OCI-LY7 (cell line): ENCODE measurements around the gene CASQ1. TPM values are rescaled to one million over a fixed set of nuclear protein-coding genes. Genes with fewer than 3 reads are reported as not detected.
A peak's percentile ranks its signal among the peaks of the same experiment; 100 is the strongest.

ENCODE experiments used
- BruUV-seq: library from RNA; stranded (reverse); fragments of 400-500 nt; replicated peaks from 2 replicates; lab custom pipeline; 2021; lab: Mats Ljungman, UMichigan
- CTCF ChIA-PET: fragments of 300-600 bp; sonication (Branson Sonifier 250); formaldehyde crosslinking; loops from one replicate; lab custom pipeline; 2022; ENCODE audit warnings: antibody characterized with exemption; ENCODE audit not compliant: unreplicated experiment; lab: Charles Lee
- POLR2A ChIA-PET: fragments of 300-600 bp; sonication (Branson Sonifier 250); formaldehyde crosslinking; loops from one replicate; lab custom pipeline; 2022; ENCODE audit warnings: antibody characterized with exemption; lab: Charles Lee
- DNase-seq: peaks from one replicate; pipeline ENCODE4 v3.0.0-alpha.2; 2015; ENCODE audit warnings: low spot score
- H2AFZ ChIP-seq: fragments of 200-600 bp; sonication (generic), shearing (Covaris generic); 2 replicates; pipeline ENCODE4 v1.6.1; 2014; ENCODE audit warnings: mild to moderate bottlenecking, antibody characterized with exemption, low read length, moderate library complexity
- H3K27ac ChIP-seq: fragments of 200-600 bp; sonication (generic); 2 replicates; pipeline ENCODE4 v1.5.1; 2014; ENCODE audit warnings: mixed run types, low read depth, mild to moderate bottlenecking, moderate library complexity, low read length, inconsistent platforms; ENCODE audit not compliant: poor library complexity, severe bottlenecking
- H3K36me3 ChIP-seq: fragments of 200-600 bp; sonication (generic); 2 replicates; pipeline ENCODE4 v1.6.1; 2014; ENCODE audit warnings: mild to moderate bottlenecking, antibody characterized with exemption, low read length, moderate library complexity, mixed read lengths; ENCODE audit not compliant: insufficient read depth
- H3K4me1 ChIP-seq: fragments of 200-600 bp; sonication (generic); 2 replicates; pipeline ENCODE4 v1.5.1; 2014; ENCODE audit warnings: mild to moderate bottlenecking, low read length; ENCODE audit not compliant: insufficient read depth, poor library complexity, severe bottlenecking
- H3K4me2 ChIP-seq: fragments of 200-600 bp; sonication (generic); 2 replicates; pipeline ENCODE4 v1.6.1; 2014; ENCODE audit warnings: mild to moderate bottlenecking, low read length
- H3K4me3 ChIP-seq: fragments of 200-600 bp; sonication (generic); 2 replicates; pipeline ENCODE4 v1.5.1; 2014; ENCODE audit warnings: mild to moderate bottlenecking, low read depth, low read length; ENCODE audit not compliant: poor library complexity, severe bottlenecking
- H3K79me2 ChIP-seq: fragments of 200-600 bp; sonication (generic); 2 replicates; pipeline ENCODE4 v1.6.1; 2016; ENCODE audit warnings: low read depth, mild to moderate bottlenecking, low read length, moderate library complexity, mixed read lengths; ENCODE audit not compliant: insufficient read depth
- H3K9me2 ChIP-seq: fragments of 200-600 bp; sonication (generic); 2 replicates; pipeline ENCODE4 v1.6.1; 2016; ENCODE audit warnings: mild to moderate bottlenecking, low read length, mixed read lengths; ENCODE audit not compliant: insufficient read depth
- H3K9me3 ChIP-seq: fragments of 200-600 bp; sonication (generic); 2 replicates; pipeline ENCODE4 v1.6.1; 2014; ENCODE audit warnings: mild to moderate bottlenecking, mixed run types, low read length, mixed read lengths
- H4K20me1 ChIP-seq: fragments of 200-600 bp; sonication (generic); 2 replicates; pipeline ENCODE4 v1.6.1; 2014; ENCODE audit warnings: mild to moderate bottlenecking, antibody characterized with exemption, low read length, moderate library complexity, mixed read lengths; ENCODE audit not compliant: insufficient read depth
- EZH2phosphoT487 ChIP-seq: fragments of 200-600 bp; sonication (generic); IDR thresholded peaks from 2 replicates; pipeline ENCODE4 v1.6.1; 2018; ENCODE audit warnings: low read depth, borderline replicate concordance, mild to moderate bottlenecking, mixed run types, antibody characterized with exemption, low read length, moderate library complexity, mixed read lengths
- intact Hi-C: fragments of 100-400 bp; cut with micrococcal nuclease; formaldehyde crosslinking; loops from one replicate; pipeline ENCODE4 v1.10.0; 2022; ENCODE audit not compliant: unreplicated experiment
- total RNA-seq, 2 experiments: library from RNA; depleted of rRNA in 1 of 2; stranded (reverse); fragments of >200 nt in 1 of 2; shearing (Covaris generic) in 1 of 2; gene quantifications; 2 replicates each; pipeline ENCODE4 v1.2.3, GENCODE V29; 2014 to 2022
- TF ChIP-seq, protein P1 (sequence below): fragments of 200-600 bp; sonication (generic); conservative IDR thresholded peaks from 2 replicates; pipeline ENCODE4 v1.5.1; 2014; ENCODE audit warnings: mild to moderate bottlenecking, antibody characterized with exemption, low read length, moderate library complexity, mixed read lengths

CASQ1 gene
- total RNA-seq, 2 experiments from 2014 or later = not detected

DNA sequence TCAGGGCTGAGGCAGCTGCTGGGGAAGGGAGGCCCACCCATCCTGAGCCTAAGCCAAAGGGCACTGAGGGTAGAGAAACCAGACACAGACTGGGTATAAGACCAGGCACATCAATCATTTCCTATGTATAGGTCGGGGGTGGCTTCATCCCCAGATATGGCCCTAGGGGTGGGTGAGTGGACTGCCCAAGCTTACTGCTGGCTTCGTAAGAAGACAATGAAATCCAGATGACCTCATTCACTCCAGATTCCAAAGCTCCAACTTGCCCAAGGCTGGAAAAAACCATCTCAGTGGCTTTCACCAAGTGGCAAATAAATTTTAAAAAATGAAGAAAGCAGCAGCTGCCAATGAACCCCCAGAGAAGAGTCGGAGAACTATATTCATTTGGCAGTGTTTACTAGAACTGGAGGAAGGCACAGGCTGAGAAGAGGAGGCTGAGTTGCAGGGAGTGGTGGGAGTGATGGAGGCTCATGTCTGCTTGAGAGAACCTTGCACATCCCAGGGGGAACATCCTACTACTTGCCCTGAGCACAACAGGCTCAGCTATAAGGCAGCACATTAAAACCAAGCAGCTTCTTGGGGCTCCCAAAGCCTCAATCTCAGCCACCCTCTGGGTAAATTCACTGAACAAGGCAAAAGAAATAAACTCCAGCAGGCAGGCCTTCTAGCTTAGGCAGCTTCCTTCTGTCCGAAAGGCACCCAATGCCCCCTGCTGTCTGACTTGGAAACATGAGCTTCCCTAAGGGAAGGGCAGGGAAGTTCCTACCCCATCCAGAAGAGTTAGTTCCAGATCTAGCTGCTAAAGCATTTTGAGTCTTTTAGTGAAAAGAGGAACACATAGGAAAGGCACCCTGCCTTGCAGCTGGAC, 28.9 kb downstream of the CASQ1 start:
- no peak overlapping the region for H2AFZ ChIP-seq
- no peaks in the 10 kb centered on the region for H4K20me1 ChIP-seq
- DNase-seq = no peak
- H3K4me3 ChIP-seq = no peak overlapping the region
- H3K9me2 ChIP-seq = no peaks in the 10 kb centered on the region
- no peak overlapping the region for H3K4me2 ChIP-seq
- CTCF ChIA-PET = interaction anchor here (1.1 kb wide), 1 partner anchor 26 kb away, joined by 3 read pairs; no protein-coding TSS in a partner anchor
- no peaks in the 10 kb centered on the region for H3K4me1 ChIP-seq
- POLR2A ChIA-PET = interaction anchor here (0.9 to 1.6 kb wide), 5 partner anchors 8 to 42 kb away, joined by 3 to 7 read pairs (median 4); no protein-coding TSS in a partner anchor
- no TSS peak for BruUV-seq
- peaks cover 98% of the 10 kb centered on the region for H3K36me3 ChIP-seq
- no peak for TF ChIP-seq EZH2phosphoT487
- TF ChIP-seq, protein P1, sequence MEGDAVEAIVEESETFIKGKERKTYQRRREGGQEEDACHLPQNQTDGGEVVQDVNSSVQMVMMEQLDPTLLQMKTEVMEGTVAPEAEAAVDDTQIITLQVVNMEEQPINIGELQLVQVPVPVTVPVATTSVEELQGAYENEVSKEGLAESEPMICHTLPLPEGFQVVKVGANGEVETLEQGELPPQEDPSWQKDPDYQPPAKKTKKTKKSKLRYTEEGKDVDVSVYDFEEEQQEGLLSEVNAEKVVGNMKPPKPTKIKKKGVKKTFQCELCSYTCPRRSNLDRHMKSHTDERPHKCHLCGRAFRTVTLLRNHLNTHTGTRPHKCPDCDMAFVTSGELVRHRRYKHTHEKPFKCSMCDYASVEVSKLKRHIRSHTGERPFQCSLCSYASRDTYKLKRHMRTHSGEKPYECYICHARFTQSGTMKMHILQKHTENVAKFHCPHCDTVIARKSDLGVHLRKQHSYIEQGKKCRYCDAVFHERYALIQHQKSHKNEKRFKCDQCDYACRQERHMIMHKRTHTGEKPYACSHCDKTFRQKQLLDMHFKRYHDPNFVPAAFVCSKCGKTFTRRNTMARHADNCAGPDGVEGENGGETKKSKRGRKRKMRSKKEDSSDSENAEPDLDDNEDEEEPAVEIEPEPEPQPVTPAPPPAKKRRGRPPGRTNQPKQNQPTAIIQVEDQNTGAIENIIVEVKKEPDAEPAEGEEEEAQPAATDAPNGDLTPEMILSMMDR = peak; percentile 49
- no peak overlapping the region for H3K27ac ChIP-seq
- intact Hi-C loops = loop anchor here (1.0 kb wide), 1 partner anchor 26 kb away; no protein-coding TSS in a partner anchor
- H3K9me3 ChIP-seq = no peaks in the 10 kb centered on the region
- H3K79me2 ChIP-seq = no peaks in the 10 kb centered on the region

- H3K4me3 ChIP-seq = no peak overlapping the region
- no peak for DNase-seq
- peaks cover 98% of the 10 kb centered on the region for H3K36me3 ChIP-seq
- CTCF ChIA-PET = interaction anchor here (0.5 kb wide), 1 partner anchor 21 kb away, joined by 3 read pairs; no protein-coding TSS in a partner anchor
- no peak overlapping the region for H2AFZ ChIP-seq
- BruUV-seq = no TSS peak
- TF ChIP-seq, protein P1 = no peak
- TF ChIP-seq EZH2phosphoT487 = no peak
- no peaks in the 10 kb centered on the region for H3K79me2 ChIP-seq
- H3K4me2 ChIP-seq = no peak overlapping the region
- intact Hi-C loops = no loop called here
- no peaks in the 10 kb centered on the region for H4K20me1 ChIP-seq
- H3K9me2 ChIP-seq = no peaks in the 10 kb centered on the region
- H3K9me3 ChIP-seq = no peaks in the 10 kb centered on the region
- no peaks in the 10 kb centered on the region for H3K4me1 ChIP-seq
- H3K27ac ChIP-seq = no peak overlapping the region
- POLR2A ChIA-PET = interaction anchor here (0.7 to 1.6 kb wide), 2 partner anchors 9 to 411 kb away, joined by 3 to 7 read pairs; no protein-coding TSS in a partner anchor
Observed at GRCh38 chr1:160220301-160220700, 29.9 kb downstream of the CASQ1 start.
